AG04450 (cell line): ENCODE results near the gene COL6A3. TPM values are rescaled to one million over a fixed set of nuclear protein-coding genes. Genes with fewer than 3 reads are reported as not detected.

Experiments
- CTCF ChIA-PET: fragments of 300-600, 350-600 bp; formaldehyde crosslinking; extraction: SDS; loops from one replicate; lab custom pipeline; 2022; ENCODE audit warnings: antibody characterized with exemption, inconsistent platforms; lab: Charles Lee
- POLR2A ChIA-PET: fragments of 350-600 bp; formaldehyde crosslinking; extraction: SDS; loops from one replicate; lab custom pipeline; 2021; ENCODE audit warnings: antibody characterized with exemption, inconsistent platforms; lab: Yijun Ruan, JAX
- DNase-seq: peaks from one replicate; pipeline ENCODE4 v3.0.0-alpha.2; 2011; ENCODE audit warnings: low read depth, low spot score
- H3K27ac ChIP-seq: one replicate; pipeline ENCODE4 v1.5.1; 2012; ENCODE audit warnings: low read depth, low read length, control low read depth
- H3K27me3 ChIP-seq: one replicate; pipeline ENCODE4 v1.6.0; 2012; ENCODE audit warnings: low read length; ENCODE audit not compliant: control insufficient read depth, insufficient read depth
- H3K4me3 ChIP-seq: 2 replicates; pipeline ENCODE4 v1.5.1; 2011; ENCODE audit warnings: mild to moderate bottlenecking, low read depth, low read length, control low read depth
- H3K9me3 ChIP-seq: 2 replicates; pipeline ENCODE4 v1.5.1; 2012; ENCODE audit warnings: low read length; ENCODE audit not compliant: control insufficient read depth, insufficient read depth
- polyA plus RNA-seq: library from polyadenylated mRNA; depleted of rRNA; stranded (reverse); fragments of >200 nt; gene quantifications from 2 replicates; pipeline ENCODE4 v1.2.3, GENCODE V29; 2011
- TF ChIP-seq, protein P1 (sequence below): IDR thresholded peaks from 2 replicates; pipeline ENCODE4 v1.5.1; 2011; ENCODE audit warnings: low read depth, low read length, control low read depth, inconsistent platforms

Gene COL6A3
- polyA plus RNA-seq, 1 experiment: 1,384 TPM

DNA sequence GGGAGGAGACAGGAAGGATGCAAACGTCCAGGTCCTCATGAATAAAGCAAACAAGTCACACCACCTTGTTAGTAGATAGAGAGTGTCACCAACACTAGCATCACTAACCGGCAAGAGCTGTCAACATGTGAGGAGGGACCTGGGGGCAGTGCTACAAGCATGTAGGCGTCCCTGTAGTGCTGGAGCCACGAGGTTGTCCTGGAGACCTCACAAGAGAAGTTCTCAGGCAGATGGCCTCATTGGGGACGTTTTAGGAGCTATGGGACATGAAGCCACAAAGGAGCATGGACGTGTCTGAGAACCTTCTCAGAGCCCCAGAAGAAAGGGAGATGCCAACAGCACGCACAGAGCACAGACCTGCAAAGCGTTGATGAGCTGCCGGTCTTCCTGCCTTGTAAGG lies 70.0 kb downstream of the COL6A3 start:
- H3K27ac ChIP-seq: peak overlapping the region; percentile 65

DNA sequence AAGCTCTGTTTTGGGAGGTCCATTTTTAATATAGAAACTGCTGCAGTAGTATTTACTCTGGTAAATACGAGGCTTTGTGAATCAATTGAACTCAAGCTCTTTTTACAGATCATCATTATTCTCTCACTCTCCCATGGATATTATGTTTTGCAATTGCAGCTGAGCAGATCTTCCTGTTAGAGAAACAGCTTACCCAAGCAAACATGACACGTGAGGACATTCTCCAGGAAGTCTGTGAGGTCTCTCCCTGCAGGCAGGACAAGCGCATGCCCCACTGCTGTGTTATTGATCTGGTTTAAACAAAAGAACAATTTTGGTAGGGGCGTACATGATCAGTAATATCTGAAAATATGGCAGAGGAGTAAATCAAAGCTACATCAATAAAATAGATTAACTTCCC lies 72.1 kb downstream of the COL6A3 start:
- no peak overlapping the region for H3K4me3 ChIP-seq
- no peaks in the 10 kb centered on the region for H3K27me3 ChIP-seq
- no peak overlapping the region for H3K27ac ChIP-seq
- ChIA-PET POLR2A (interaction anchor here (0.7 to 1.2 kb wide), 2 partner anchors 8 to 51 kb away, joined by 3 read pairs; no protein-coding TSS in a partner anchor), CTCF (interaction anchor here (1.3 kb wide), 1 partner anchor 220 kb away, joined by 3 read pairs; no protein-coding TSS in a partner anchor)
- no peak for DNase-seq
- H3K9me3 ChIP-seq: no peaks in the 10 kb centered on the region; the same call in 1 of the 2 replicates
- TF ChIP-seq, protein P1, sequence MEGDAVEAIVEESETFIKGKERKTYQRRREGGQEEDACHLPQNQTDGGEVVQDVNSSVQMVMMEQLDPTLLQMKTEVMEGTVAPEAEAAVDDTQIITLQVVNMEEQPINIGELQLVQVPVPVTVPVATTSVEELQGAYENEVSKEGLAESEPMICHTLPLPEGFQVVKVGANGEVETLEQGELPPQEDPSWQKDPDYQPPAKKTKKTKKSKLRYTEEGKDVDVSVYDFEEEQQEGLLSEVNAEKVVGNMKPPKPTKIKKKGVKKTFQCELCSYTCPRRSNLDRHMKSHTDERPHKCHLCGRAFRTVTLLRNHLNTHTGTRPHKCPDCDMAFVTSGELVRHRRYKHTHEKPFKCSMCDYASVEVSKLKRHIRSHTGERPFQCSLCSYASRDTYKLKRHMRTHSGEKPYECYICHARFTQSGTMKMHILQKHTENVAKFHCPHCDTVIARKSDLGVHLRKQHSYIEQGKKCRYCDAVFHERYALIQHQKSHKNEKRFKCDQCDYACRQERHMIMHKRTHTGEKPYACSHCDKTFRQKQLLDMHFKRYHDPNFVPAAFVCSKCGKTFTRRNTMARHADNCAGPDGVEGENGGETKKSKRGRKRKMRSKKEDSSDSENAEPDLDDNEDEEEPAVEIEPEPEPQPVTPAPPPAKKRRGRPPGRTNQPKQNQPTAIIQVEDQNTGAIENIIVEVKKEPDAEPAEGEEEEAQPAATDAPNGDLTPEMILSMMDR: no peak

More for the DNA sequence above, 70.0 kb downstream of the COL6A3 start:
- Histone ChIP-seq H3K27me3 (no peaks in the 10 kb centered on the region), H3K4me3 (no peak overlapping the region), H3K9me3 (no peaks in the 10 kb centered on the region; the same call in 1 of the 2 replicates)
- POLR2A ChIA-PET: no interaction called here
- CTCF ChIA-PET: interaction anchor here (0.9 to 1.2 kb wide), 2 partner anchors 221 to 222 kb away, joined by 4 to 5 read pairs; no protein-coding TSS in a partner anchor
- DNase-seq: no peak
- TF ChIP-seq, protein P1: no peak

DNA sequence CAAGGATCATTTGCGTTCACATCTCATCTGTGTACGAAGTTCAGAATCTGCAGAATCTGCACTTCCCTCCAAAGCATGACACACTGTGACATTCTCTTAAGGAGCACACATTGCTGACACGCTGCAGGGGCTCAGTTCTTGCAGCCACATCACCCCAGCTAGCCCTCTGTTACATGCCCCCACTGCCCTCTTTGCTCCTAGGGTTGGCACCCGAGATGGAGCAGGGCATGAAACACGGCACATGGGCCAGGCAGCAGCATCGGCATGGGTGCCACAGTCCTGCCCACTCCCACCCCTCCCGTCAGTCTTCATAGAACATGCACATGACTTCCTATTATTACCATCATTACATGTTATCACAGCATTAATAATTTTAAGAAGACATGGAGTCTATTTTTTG lies 76.4 kb downstream of the COL6A3 start:
- ChIA-PET POLR2A (no interaction called here), CTCF (interaction anchor here (1.1 to 1.2 kb wide), 2 partner anchors 84 to 171 kb away, joined by 5 read pairs; no protein-coding TSS in a partner anchor)
- Histone ChIP-seq H3K27me3 (no peaks in the 10 kb centered on the region), H3K4me3 (no peak overlapping the region), H3K9me3 (no peaks in the 10 kb centered on the region; the same call in 1 of the 2 replicates), H3K27ac (no peak overlapping the region)
- TF ChIP-seq, protein P1: no peak
- DNase-seq: no peak

DNA sequence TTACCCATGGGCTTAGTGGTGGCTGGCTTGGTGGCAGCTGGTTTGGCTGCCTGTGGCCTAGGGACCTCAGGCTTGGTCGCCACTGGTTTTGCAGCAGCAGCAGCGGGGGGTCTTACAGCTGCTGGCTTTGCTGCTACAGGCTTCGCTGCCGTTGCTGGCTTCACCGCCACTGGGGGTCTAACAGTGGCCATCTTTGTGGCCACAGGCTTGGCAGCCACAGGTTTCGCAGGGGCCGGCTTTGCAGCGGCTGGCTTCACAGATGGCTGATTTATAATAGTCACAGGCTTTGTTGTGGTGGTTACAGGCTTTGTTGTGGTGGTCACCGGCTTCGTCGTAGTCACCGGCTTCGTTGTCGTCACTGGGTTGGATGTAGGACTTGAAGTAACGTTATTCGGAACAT lies 77.8 kb downstream of the COL6A3 start:
- no peaks in the 10 kb centered on the region for H3K27me3 ChIP-seq
- no peak overlapping the region for H3K4me3 ChIP-seq
- POLR2A ChIA-PET: no interaction called here
- CTCF ChIA-PET: interaction anchor here (1.0 to 1.2 kb wide), 3 partner anchors 85 to 236 kb away, joined by 3 to 5 read pairs (median 5); no protein-coding TSS in a partner anchor
- no peak for DNase-seq
- H3K9me3 ChIP-seq: no peaks in the 10 kb centered on the region; the same call in 1 of the 2 replicates
- peak overlapping the region; percentile 65 for H3K27ac ChIP-seq
- TF ChIP-seq, protein P1: no peak

DNA sequence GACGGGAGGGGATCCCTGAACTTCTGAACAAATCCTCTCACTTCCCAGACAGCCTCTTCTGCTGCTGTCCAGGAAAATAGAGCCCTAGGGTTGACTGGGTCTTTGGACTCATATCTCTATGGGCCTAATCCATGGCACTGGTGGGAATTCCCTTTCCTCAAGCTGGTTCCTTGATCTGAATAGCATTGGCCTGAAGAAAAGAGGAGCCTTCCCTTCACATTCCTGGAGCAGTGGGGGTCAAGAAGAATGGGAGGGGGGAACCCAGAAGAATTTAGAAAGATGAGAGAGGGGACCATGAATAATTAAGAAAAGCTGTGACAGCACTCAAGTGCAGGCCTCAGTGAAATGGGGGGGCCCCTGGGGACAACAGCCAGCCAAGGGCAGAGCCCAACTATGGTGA lies 80.2 kb downstream of the COL6A3 start:
- H3K9me3 ChIP-seq: no peaks in the 10 kb centered on the region
- no peaks in the 10 kb centered on the region for H3K27me3 ChIP-seq
- POLR2A ChIA-PET: interaction anchor here (0.8 to 1.3 kb wide), 2 partner anchors 8 to 18 kb away, joined by 3 to 4 read pairs; no protein-coding TSS in a partner anchor
- no peak for DNase-seq
- H3K27ac ChIP-seq: peak overlapping the region; percentile 52
- no peak overlapping the region for H3K4me3 ChIP-seq
- TF ChIP-seq, protein P1: no peak
- CTCF ChIA-PET: interaction anchor here (1.2 to 3.0 kb wide), 4 partner anchors 168 to 240 kb away, joined by 4 to 10 read pairs (median 4); no protein-coding TSS in a partner anchor
